GM19397 (cell line): ENCODE measurements around the gene TLE5.

ENCODE experiments used
- ATAC-seq: cut with Tn5 transposase; IDR thresholded peaks from one replicate; pipeline ENCODE4 v1.9.1; 2021; ENCODE audit warnings: mild to moderate bottlenecking, moderate library complexity; ENCODE audit not compliant: unreplicated experiment

The TLE5 gene, protein sequence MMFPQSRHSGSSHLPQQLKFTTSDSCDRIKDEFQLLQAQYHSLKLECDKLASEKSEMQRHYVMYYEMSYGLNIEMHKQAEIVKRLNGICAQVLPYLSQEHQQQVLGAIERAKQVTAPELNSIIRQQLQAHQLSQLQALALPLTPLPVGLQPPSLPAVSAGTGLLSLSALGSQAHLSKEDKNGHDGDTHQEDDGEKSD

DNA sequence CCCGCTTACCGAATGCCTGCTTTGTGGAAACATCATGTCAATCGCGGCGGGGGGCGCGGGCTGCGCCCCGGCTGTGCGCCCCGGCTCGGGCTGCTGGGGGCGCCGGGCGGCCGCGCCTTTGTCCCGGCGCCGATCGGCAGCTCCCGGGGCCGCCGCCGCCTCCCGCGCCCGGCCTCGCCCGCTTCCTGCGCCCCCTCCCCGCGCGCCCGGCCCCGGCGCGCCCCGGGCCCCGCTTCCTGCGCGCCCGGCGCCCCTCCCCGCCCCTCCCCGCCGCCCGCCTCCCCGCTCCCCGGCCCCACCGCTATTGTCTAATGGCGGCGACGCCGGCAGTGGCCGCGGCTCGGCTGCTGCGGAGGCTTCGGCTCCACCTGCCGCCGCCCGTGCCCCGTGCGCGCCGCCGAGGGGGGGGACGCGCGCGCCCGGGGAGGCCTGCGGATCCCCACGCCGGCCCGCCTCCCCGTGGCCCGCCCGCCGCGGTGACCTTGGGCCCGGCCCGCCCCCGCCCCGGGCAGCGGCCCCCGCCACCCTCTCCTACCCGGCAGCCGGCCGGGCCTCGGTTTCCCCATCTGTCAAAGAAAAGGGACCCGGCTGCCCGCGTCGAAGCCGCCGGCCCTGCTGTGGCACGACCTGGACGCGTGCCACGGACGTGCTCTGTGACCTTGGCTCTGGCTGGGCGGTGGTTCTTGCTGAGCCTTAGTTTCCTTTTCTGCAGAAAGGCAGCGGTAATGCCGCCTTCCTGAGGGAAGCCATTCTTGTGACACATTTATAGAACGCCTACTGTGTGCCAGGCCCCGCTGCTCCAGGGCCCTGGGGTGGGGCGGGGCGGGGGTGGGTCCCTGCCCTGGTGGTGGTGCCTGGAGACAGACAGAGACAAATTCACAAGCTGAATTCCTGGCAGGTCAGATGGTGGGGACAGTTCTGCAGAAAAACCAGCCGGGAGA is at the start of gene TLE5:
Gene TLE5, minus strand, starts transcription at position 331 of the 941 bp plus-strand sequence. Its CDS starts 295 bp downstream, at position 36.
- no peak for ATAC-seq

GRCh38 chr19:3111586-3112247 is 49.4 kb upstream of the TLE5 start:
- no peak for ATAC-seq

DNA sequence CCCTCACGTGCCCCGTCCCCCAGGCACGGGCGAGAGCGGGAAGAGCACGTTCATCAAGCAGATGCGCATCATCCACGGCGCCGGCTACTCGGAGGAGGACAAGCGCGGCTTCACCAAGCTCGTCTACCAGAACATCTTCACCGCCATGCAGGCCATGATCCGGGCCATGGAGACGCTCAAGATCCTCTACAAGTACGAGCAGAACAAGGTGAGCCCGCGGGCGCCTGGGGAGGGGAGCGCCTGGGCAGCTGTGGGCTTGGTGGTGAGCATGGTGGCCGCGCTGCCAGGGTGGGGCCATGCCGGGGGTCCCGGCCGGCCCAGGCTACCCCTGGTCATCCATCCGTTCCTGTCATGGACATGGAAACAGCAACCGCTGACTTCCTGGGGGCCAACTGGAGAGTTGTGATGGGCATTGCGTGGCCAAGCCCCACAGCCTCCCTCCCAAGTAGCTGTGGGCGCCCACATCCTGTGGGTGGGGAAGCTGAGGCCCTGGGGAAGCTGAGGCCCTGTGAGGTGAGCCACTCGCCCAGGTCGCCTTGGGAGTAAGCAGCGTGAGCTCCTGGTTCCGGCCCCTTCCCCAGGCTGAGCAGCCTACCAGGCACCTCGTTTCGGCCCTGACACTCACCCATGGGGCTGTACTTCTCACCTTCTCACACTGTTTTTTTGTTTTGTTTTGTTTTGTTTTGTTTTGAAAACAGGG is 48.0 kb upstream of the TLE5 start:
- ATAC-seq = no peak

DNA sequence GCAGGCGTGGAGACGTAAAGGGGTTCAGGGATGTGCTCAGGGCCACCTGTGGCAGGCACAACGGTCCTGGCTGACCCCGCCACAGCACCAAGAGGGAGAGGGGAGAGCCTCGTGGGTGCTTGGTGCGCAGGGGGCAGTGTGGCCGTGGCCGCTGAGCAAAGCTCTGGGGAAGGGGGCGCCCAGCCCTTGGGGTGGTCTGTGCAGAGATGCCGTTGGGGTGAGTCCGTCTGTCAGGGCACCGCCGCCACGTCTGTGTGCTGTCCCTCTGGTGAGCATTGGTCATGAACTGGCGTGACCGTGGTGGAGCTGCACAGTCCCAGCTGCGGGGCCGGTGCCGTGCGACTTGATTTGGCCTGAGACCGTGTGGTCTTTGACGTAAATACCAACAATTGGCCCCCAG is 47.2 kb upstream of the TLE5 start:
- ATAC-seq = no peak

DNA sequence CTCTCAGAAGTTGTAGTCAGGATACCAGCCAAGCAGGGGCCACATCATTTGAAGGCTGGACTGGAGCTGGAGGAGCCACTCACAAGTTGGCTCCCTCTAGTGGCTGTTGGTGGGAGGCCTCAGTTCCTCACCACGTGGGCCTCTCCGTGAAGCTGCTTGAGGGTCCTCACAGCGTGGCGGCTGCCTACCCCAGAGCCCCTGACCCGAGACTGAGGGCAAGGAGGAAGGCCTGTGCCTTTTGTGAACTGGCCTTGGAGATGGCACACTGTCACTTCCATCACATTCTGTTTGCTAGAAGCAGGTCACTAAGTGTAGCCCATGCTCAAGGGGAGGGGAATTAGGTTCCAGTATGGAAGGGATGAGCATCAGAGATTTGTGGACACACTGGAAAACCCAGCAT is 46.5 kb upstream of the TLE5 start:
- no peak for ATAC-seq

DNA sequence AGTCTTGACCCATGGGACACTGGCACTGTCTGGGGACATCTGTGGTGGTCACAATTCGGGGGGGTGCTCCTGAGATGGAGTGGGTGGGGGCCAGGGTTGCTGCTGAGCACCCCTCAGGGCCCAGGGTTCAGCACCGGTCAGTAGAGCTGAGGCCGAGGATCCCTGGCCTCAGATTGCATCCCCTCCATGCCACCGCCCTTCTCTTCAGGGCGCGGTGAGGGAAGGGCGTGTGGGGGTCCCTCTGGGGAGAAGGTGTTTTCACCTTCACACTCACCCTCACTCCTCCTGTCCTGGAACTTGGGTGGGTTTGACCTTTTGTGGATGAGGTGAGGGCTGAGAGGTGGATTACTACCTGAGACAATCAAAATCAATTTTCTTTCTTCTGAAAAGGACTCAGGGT is 45.4 kb upstream of the TLE5 start:
- ATAC-seq = no peak

- ATAC-seq = no peak
These were observed 44.3 kb upstream of the TLE5 start for GRCh38 chr19:3106509-3107141.

DNA sequence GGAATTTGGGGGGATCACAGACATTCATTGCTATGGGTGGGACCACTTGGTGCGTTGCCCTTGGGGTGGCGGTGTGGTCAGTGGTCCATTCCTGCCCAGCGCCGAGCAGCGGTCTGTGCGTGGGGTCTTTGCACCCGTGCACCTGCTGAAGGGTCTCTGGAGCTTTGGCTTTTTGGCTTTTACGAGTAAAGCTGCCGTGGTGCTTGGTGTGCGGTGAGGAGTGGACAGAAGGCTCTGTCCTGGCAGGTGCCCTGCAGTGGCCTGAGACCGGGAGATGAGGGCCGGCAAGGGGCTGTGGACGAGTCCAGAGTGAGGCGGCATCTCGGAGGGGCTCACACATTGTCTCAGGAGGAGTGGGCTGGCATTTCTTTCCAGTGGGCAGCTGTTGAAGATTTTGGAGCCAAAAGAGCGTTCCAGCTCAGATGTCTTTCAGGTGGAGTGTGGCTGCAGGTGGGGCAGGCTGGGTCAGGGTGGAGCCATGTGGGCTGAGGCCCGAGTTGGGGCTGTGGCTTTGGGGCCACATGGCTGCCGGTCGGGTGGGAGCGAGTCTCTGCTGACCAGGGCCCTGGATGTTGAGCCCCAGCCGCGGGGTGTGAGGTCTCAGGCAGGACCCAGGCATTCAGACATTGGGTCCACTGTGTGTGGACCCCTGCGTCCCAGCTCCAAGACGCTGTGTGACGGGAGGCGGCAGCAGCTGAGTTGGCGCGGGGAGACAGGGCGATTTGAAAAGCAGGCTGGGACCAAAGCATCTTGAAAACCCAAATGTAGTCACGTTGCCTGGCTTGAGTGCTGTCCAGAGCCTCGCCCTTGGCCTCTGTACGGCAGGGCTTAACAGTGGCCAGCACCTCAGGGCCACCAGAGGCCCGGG is 43.6 kb upstream of the TLE5 start:
- no peak for ATAC-seq

GRCh38 chr19:3104708-3104983 is 42.4 kb upstream of the TLE5 start:
- no peak for ATAC-seq

DNA sequence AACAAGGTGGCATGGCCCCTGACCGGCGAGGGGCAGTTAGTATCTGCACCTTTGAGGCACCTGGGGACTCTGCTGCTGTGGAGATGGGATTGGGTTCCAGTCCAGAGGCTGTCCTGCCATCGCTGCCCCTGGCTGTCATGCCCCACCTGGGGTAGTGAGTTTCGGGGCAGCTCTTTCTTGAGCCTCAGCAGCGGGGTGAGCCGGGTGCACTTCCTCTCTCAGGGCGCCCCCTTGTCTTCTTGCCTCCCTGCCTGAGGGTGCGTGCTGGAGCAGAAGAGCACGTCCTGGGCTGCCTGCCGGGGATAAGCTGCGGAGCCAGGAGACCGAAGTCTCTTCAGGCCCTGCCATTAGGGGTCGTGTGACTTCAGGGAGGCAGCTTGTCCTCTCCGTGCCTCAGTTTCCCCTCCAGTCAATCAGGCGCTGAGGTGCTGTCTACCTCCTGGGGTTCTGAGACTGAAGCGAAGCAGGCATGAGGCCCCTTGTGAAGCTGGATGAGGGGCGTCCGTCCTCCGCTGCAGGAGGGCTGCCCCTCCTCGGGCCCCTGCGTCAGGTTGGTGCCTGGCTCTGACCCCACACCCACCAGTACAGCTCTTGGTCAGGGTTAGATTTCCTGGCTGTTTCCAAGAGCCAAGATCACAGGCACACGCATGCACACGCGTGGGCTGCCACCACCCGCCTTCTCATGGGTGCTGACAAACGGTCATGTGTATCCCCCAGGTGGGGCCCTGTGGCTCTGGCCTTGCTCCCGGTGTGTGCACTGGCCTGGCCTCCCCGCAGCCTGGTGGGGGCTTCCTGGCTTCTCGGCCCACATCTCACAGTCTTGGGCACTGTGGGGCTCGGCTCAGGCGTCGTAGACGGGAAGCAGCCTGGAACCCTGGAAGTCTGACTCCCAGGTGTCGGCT is 40.2 kb upstream of the TLE5 start:
- no peak for ATAC-seq

DNA sequence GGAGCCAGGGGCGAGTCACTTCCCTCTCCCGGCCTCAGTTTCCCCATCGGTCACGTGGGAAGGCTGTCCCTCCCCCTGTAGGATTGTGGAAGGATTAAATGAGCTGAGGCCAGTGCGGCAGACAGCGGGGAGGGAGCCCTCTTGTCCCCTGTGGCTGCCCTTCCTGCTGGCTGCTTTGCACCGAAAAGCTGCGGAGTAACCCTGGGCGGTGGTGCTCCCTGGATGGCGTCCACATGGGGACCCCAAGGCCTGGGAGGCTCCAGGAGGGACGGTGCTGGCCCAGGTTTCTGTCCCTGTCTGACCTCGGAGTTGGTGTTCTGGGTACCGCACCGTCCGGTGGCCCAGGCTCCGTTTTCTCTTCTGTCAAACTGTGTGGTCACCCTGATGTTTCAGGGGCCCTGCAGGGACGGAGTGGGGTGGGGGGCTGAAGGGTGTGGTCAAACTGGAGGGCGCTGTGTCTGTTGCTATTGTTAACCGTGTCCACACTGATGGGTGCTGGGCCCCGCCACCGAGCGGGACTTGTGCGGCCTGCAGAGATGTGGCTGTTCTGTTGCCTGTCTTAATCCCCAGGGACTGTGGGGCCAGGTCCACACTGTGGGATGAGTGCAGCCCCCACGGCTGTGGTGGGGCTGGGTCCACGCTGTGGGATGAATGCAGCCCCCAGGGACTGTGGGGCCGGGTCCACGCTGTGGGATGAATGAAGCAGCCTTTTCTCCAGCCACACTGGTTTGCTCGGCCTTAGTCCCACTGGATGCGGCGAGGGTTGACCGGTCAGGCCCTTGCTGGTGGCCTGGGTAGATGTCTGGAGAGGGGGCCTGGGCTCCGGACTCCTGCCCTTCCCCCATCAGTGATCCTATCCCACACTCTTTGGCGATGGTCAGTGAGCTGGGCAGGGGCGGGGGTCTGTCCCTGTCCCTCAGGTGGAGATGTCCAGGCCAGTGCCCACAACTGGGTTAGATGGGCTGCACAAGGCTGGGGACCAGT is 38.7 kb upstream of the TLE5 start:
- ATAC-seq = no peak

DNA sequence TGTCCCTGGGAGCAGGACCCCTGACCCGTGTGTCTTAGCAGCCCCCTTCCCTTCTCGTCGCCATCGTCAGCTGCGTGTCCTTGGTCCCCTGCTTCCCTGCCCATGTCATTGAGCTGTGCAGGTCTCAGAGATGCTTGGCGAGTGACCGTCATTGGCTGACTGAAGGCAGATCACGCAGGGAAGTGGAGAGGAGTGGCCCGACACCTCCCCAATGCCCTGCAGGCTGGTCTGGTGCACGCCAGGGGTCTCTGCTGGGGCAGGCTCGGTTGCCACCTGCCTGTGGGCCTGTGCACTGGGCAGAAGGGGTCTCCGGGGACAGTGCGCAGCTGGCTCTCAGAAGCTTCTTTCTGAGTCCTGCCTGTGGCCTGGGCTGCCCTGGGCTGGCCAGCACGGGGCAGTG is 38.0 kb upstream of the TLE5 start:
- no peak for ATAC-seq

DNA sequence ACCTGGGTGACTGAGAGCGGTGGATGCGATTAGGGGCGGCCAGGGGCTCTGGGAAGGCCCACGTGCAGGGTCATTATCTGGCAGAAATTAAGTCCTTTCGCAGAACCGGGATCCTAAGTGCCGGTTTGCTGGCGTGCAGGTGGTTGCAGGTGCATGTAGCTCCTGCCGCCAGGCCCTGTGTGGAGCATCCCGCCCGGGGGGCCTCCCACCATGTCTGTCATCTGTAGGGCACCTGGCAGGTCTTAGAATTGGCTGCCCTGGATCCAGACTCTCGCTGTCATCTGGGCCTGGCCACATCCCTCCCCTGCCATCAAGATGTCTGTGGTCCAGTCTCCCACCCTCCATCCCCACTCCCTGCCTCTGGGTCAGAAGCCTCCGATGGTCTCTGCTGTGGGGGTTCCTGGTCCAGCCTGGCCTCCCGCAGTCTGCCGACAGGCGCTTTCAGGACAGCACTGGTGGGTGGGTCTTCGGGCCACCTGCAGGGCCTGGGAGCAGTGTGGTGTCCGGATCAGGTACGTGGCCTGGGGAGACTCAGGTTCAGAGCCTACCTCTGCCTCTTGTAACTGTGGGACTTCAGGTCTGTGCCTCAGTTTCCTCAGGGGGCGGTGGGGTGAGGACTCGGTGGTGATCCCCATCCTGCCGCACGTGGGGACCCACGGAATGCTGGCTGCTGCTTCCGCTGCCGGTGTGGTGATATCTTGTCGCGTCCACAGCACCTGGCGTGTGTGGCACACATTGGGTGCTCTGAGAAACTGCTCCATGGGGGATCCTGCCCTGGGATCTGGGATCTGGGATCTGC is 37.3 kb upstream of the TLE5 start:
- ATAC-seq = no peak

GRCh38 chr19:3098515-3099346 is 36.4 kb upstream of the TLE5 start:
- no peak for ATAC-seq

GRCh38 chr19:3098141-3098514 is 35.8 kb upstream of the TLE5 start:
- ATAC-seq = no peak

DNA sequence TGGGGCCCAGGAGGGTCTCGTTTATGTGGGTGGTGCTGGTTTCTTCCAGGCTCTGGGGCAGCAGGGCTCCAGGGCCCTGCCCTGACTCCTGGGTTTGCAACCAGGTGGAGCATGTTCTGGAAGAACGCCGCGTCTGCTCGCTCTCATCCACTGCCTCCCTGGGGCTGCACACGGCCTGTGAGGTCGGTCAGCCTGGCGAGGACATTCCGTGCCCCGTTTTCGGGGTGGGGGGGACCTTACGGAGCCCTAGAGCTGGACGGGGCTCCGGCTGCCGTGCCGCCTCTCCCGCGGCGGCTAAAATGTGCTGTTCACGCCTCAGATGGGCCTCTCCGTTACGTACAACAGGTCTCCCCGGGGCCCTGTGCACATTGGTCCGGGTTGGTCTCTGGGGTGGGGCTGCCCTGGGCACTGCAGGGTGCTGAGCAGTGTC is 35.2 kb upstream of the TLE5 start:
- no peak for ATAC-seq
